Dendritic cell treated with granulocyte-macrophage colony-stimulating factor and Interleukin-4, amounts not matched to agents 40 ng/mL and 50 ng/mL, for 4 days (primary cell): ENCODE data around the gene PHF2.
"Not testable (repeated sequence)": the region's sequence is repeated elsewhere in the genome, so short reads cannot be mapped to it uniquely, and the experiment has no call there.

ENCODE experiments used
- H3K27ac Mint-ChIP-seq: one replicate; pipeline ENCODE4 v1.8.0; 2022; ENCODE audit warnings: mild to moderate bottlenecking, mixed read lengths
- H3K27me3 Mint-ChIP-seq: one replicate; pipeline ENCODE4 v1.8.0; 2022; ENCODE audit warnings: mild to moderate bottlenecking, mixed read lengths
- H3K36me3 Mint-ChIP-seq: one replicate; pipeline ENCODE4 v1.8.0; 2022; ENCODE audit warnings: low read depth, mixed read lengths
- H3K4me1 Mint-ChIP-seq: one replicate; pipeline ENCODE4 v1.8.0; 2022; ENCODE audit warnings: low read depth, mixed read lengths
- H3K4me3 Mint-ChIP-seq: one replicate; pipeline ENCODE4 v1.8.0; 2022; ENCODE audit warnings: mild to moderate bottlenecking, moderate library complexity, mixed read lengths
- H3K9me3 Mint-ChIP-seq: one replicate; pipeline ENCODE4 v1.8.0; 2022; ENCODE audit warnings: mixed read lengths
- intact Hi-C: fragments of 100-400 bp; cut with micrococcal nuclease; formaldehyde crosslinking; loops from one replicate; pipeline ENCODE4 v1.15.0; 2022

Gene PHF2

GRCh38 chr9:93665637-93666438 is 89.5 kb downstream of the PHF2 start:
- no peaks in the 10 kb centered on the region for H3K9me3 Mint-ChIP-seq
- no peak overlapping the region for H3K4me3 Mint-ChIP-seq
- peaks cover 44% of the 10 kb centered on the region for H3K36me3 Mint-ChIP-seq
- H3K27ac Mint-ChIP-seq: no peak overlapping the region
- H3K4me1 Mint-ChIP-seq: peaks cover 3% of the 10 kb centered on the region
- intact Hi-C loops: no loop called here
- H3K27me3 Mint-ChIP-seq: no peaks in the 10 kb centered on the region

- H3K4me3 Mint-ChIP-seq, H3K4me1 Mint-ChIP-seq, H3K9me3 Mint-ChIP-seq, H3K27ac Mint-ChIP-seq, H3K27me3 Mint-ChIP-seq, intact Hi-C loops: not testable (repeated sequence)
- H3K36me3 Mint-ChIP-seq: peaks cover 49% of the 10 kb centered on the region
Observed at GRCh38 chr9:93666439-93666784, 90.0 kb downstream of the PHF2 start.

- intact Hi-C loops: no loop called here
Observed at GRCh38 chr9:93667006-93667405, 90.6 kb downstream of the PHF2 start.

GRCh38 chr9:93667627-93668026 is 91.2 kb downstream of the PHF2 start:
- H3K36me3 Mint-ChIP-seq: peaks cover 54% of the 10 kb centered on the region
- peaks cover 5% of the 10 kb centered on the region for H3K4me1 Mint-ChIP-seq
- H3K27me3 Mint-ChIP-seq: no peaks in the 10 kb centered on the region
- no peak overlapping the region for H3K27ac Mint-ChIP-seq
- intact Hi-C loops: no loop called here
- no peak overlapping the region for H3K4me3 Mint-ChIP-seq
- H3K9me3 Mint-ChIP-seq: no peaks in the 10 kb centered on the region

More at GRCh38 chr9:93667006-93667405, 90.6 kb downstream of the PHF2 start:
- Mint-ChIP-seq H3K9me3 (no peaks in the 10 kb centered on the region), H3K27me3 (no peaks in the 10 kb centered on the region), H3K4me1 (peaks cover 5% of the 10 kb centered on the region), H3K4me3 (no peak overlapping the region), H3K27ac (no peak overlapping the region), H3K36me3 (peaks cover 49% of the 10 kb centered on the region)

- Mint-ChIP-seq H3K4me1 (peaks cover 5% of the 10 kb centered on the region), H3K9me3 (no peaks in the 10 kb centered on the region), H3K4me3 (no peak overlapping the region), H3K27me3 (no peaks in the 10 kb centered on the region), H3K36me3 (peaks cover 62% of the 10 kb centered on the region), H3K27ac (no peak overlapping the region)
- intact Hi-C loops: no loop called here
Observed at GRCh38 chr9:93668261-93668871, 92.0 kb downstream of the PHF2 start.

GRCh38 chr9:93669116-93669957 is 93.0 kb downstream of the PHF2 start:
- H3K36me3 Mint-ChIP-seq: peaks cover 71% of the 10 kb centered on the region

GRCh38 chr9:93669958-93670207 is 93.5 kb downstream of the PHF2 start:
- Mint-ChIP-seq H3K27ac (peak overlapping the region; percentile 58), H3K27me3 (no peaks in the 10 kb centered on the region), H3K4me3 (no peak overlapping the region), H3K36me3 (peaks cover 77% of the 10 kb centered on the region), H3K4me1 (peaks cover 5% of the 10 kb centered on the region), H3K9me3 (no peaks in the 10 kb centered on the region)
- intact Hi-C loops: loop anchor here (5.0 kb wide), 1 partner anchor 547 kb away; no protein-coding TSS in a partner anchor

More at GRCh38 chr9:93669116-93669957, 93.0 kb downstream of the PHF2 start:
- intact Hi-C loops: no loop called here
- H3K27me3 Mint-ChIP-seq: no peaks in the 10 kb centered on the region
- H3K4me1 Mint-ChIP-seq: peaks cover 5% of the 10 kb centered on the region
- no peaks in the 10 kb centered on the region for H3K9me3 Mint-ChIP-seq
- peak overlapping the region; percentile 58 for H3K27ac Mint-ChIP-seq
- H3K4me3 Mint-ChIP-seq: no peak overlapping the region

GRCh38 chr9:93670208-93671019 is 94.0 kb downstream of the PHF2 start:
- no peak overlapping the region for H3K4me3 Mint-ChIP-seq
- intact Hi-C loops: loop anchor here (5.0 kb wide), 1 partner anchor 547 kb away; no protein-coding TSS in a partner anchor

GRCh38 chr9:93671020-93671338 is 94.6 kb downstream of the PHF2 start:
- Mint-ChIP-seq H3K4me3 (no peak overlapping the region), H3K4me1 (peaks cover 5% of the 10 kb centered on the region), H3K9me3 (no peaks in the 10 kb centered on the region), H3K27ac (no peak overlapping the region), H3K36me3 (peaks cover 79% of the 10 kb centered on the region), H3K27me3 (no peaks in the 10 kb centered on the region)
- intact Hi-C loops: loop anchor here (5.0 kb wide), 1 partner anchor 546 kb away; no protein-coding TSS in a partner anchor

More at GRCh38 chr9:93670208-93671019, 94.0 kb downstream of the PHF2 start:
- no peak overlapping the region for H3K27ac Mint-ChIP-seq
- H3K27me3 Mint-ChIP-seq: no peaks in the 10 kb centered on the region
- H3K9me3 Mint-ChIP-seq: no peaks in the 10 kb centered on the region
- peaks cover 79% of the 10 kb centered on the region for H3K36me3 Mint-ChIP-seq
- H3K4me1 Mint-ChIP-seq: peaks cover 5% of the 10 kb centered on the region

- intact Hi-C loops: loop anchor here (5.0 kb wide), 1 partner anchor 545 kb away; no protein-coding TSS in a partner anchor
- not testable (repeated sequence) for H3K4me3 Mint-ChIP-seq, H3K27ac Mint-ChIP-seq, H3K4me1 Mint-ChIP-seq, H3K27me3 Mint-ChIP-seq, H3K9me3 Mint-ChIP-seq
- H3K36me3 Mint-ChIP-seq: peaks cover 79% of the 10 kb centered on the region
Observed at GRCh38 chr9:93672330-93673020, 96.1 kb downstream of the PHF2 start.

- Mint-ChIP-seq H3K9me3 (no peaks in the 10 kb centered on the region), H3K27ac (no peak overlapping the region), H3K27me3 (no peaks in the 10 kb centered on the region), H3K4me3 (no peak overlapping the region), H3K36me3 (peaks cover 79% of the 10 kb centered on the region), H3K4me1 (peaks cover 5% of the 10 kb centered on the region)
- intact Hi-C loops: loop anchor here (5.0 kb wide), 1 partner anchor 544 kb away; no protein-coding TSS in a partner anchor
Observed at GRCh38 chr9:93673021-93673838, 96.8 kb downstream of the PHF2 start.

GRCh38 chr9:93673839-93674334 is 97.5 kb downstream of the PHF2 start:
- H3K4me1 Mint-ChIP-seq: peaks cover 5% of the 10 kb centered on the region
- H3K36me3 Mint-ChIP-seq: peaks cover 75% of the 10 kb centered on the region
- H3K9me3 Mint-ChIP-seq: no peaks in the 10 kb centered on the region
- intact Hi-C loops: loop anchor here (5.0 kb wide), 1 partner anchor 543 kb away; no protein-coding TSS in a partner anchor
- no peaks in the 10 kb centered on the region for H3K27me3 Mint-ChIP-seq
- no peak overlapping the region for H3K4me3 Mint-ChIP-seq
- no peak overlapping the region for H3K27ac Mint-ChIP-seq
